IPS-18a (cell line): ENCODE data around the gene TMEM184B.

ENCODE experiments used
- H3K27ac ChIP-seq: one replicate; pipeline ENCODE4 v1.5.1; 2013; ENCODE audit warnings: low read length
- H3K27me3 ChIP-seq: one replicate; pipeline ENCODE4 v1.6.1; 2013; ENCODE audit warnings: mild to moderate bottlenecking, low read length; ENCODE audit not compliant: control insufficient read depth, insufficient read depth
- H3K36me3 ChIP-seq: one replicate; pipeline ENCODE4 v1.6.1; 2013; ENCODE audit warnings: low read depth, low read length; ENCODE audit not compliant: control insufficient read depth
- H3K4me1 ChIP-seq: one replicate; pipeline ENCODE4 v1.6.1; 2013; ENCODE audit warnings: low read depth, low read length; ENCODE audit not compliant: control insufficient read depth
- H3K4me3 ChIP-seq: one replicate; pipeline ENCODE4 v1.5.1; 2013; ENCODE audit warnings: low read length
- H3K9ac ChIP-seq: one replicate; pipeline ENCODE4 v1.6.1; 2013; ENCODE audit warnings: mild to moderate bottlenecking, low read length, moderate library complexity
- H3K9me3 ChIP-seq: one replicate; pipeline ENCODE4 v1.6.1; 2013; ENCODE audit warnings: low read depth, low read length; ENCODE audit not compliant: control insufficient read depth

TMEM184B gene

DNA sequence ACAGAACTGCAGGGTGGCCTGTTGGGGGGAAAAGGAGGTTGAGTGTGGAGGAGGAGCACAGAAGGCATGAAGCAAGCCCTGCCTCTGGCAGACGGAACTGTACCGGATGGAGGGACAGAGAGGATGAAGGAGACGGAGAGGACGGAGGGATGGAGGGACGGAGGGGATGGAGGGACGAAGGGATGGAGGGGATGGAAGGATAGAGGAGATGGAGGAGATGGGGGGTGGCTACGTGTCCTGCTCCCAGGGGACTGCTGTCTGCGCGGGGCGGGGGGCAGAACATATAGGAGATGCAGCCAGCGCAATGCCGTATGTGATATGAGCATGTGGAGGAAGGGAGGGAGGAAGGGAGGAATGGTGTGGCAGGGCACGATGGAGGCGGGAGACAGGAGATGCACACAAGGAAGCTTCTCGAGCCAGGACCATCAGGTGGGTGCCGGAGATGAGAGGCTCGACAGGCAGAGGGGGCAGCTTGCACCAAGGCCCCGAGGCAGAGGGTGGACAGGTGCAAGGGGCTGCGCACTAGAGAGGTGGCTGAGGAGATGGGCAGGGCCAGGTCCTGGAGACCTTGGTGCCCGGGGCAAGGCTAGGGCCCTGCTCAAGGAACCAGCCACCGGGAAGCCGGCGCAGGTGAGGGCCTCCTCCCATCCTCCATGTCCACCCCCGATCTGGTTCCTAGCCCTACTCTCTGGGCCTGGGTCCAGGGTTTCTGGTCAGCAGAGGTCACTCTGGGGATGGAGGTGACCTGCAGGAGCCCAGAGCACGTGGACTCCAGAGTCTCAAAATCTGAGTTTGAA is 45.8 kb downstream of the TMEM184B start:
- Histone ChIP-seq H3K4me1 (no peaks in the 10 kb centered on the region), H3K36me3 (peaks cover 45% of the 10 kb centered on the region), H3K4me3 (no peak overlapping the region), H3K27ac (no peak overlapping the region), H3K27me3 (no peaks in the 10 kb centered on the region), H3K9me3 (no peaks in the 10 kb centered on the region), H3K9ac (no peak overlapping the region)

DNA sequence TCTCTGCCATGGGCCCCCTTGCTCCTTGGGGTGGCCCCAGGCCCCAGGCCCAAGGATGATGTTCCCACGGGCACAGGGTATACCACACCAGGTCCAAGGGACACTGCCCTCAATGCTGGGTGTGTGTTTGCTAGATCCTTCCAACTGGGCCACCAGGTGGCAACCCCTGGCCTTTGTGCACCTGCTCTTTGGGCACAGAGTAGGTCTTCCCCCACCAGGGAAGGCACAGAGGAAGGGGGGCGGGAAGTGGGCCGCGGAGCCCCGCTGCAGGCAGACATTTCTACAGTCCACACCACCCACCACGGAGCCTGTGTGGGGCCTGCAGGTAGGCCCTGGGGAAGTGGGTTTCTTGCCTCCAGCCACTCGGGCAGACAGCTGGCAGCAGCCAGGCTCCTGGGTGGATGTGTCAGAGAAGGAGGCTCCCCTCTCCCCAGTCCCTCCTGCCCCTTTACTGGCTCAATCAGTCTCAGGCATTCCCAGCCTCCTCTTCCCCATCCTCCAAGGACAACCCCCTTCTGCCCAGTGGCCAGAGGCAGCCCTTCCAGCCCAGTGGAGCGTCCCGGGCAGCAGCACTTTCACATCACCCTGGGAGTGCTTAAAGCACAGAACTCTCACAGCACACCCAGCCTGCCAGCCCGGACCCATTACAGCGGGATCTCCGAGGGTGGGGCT is 49.4 kb downstream of the TMEM184B start:
- no peak overlapping the region for H3K27ac ChIP-seq
- H3K27me3 ChIP-seq: no peaks in the 10 kb centered on the region
- H3K4me1 ChIP-seq: peaks cover 13% of the 10 kb centered on the region
- H3K4me3 ChIP-seq: no peak overlapping the region
- no peak overlapping the region for H3K9ac ChIP-seq
- H3K36me3 ChIP-seq: peaks cover 23% of the 10 kb centered on the region
- no peaks in the 10 kb centered on the region for H3K9me3 ChIP-seq

DNA sequence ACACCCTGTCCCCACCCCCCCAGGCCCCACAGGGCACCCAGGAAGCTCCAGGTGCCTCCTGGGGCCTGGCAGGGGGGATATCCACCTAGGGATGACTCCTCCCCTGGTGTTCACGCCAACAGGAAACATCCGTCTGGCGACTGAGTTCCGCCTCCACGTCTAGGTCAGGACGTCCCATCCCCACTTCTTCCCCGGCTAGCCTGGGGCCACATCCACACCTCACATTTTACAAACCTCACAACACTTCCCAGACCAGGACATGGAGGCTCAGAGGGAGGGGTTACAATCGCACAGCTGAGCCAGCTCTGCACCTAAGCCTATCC is 50.1 kb downstream of the TMEM184B start:
- Histone ChIP-seq H3K27me3 (no peaks in the 10 kb centered on the region), H3K4me1 (peaks cover 20% of the 10 kb centered on the region), H3K4me3 (no peak overlapping the region), H3K27ac (no peak overlapping the region), H3K36me3 (peaks cover 16% of the 10 kb centered on the region), H3K9me3 (no peaks in the 10 kb centered on the region), H3K9ac (no peak overlapping the region)

DNA sequence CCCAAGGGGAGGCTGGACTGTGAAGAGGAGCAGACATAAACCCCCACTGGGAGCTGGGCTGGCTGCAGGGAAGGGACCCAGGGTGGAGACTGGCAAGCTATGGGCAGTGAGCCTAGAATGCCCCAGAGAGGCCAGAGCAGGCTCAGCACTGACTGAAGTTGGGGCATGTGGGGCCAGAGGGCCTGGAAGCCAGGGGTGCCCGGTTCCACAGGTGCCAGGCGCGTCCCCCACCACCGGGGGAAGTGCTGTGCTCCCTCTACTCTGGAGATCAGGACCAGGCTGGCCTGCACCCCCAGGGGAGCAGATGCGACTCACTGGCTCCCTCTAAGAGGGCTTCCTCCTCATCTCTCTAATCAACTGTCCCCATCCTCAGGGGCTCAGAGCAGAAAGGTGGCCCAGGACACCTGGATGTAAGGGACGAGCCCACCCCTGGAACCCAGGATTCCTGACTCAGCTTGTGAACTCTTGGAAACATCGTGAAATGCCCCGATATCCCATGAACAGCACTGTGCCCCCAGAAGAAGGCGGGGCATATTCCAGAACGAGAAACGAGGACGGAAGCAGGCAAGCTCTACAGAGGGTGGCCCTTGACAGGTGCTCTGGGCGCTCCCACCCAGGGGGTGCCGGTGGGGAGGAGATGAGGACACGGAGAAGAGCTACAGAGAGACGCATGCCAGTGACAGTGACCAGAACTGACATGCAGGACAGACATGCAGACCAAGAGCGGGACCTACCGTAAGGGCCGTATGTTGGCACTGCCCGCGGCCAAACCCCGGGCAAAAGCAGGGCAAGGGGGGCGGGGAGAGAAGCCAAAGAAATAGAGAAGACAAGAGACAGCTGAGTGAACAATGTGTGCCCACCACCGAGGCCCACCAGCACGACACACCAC is 50.7 kb downstream of the TMEM184B start:
- Histone ChIP-seq H3K36me3 (peaks cover 15% of the 10 kb centered on the region), H3K4me1 (peaks cover 21% of the 10 kb centered on the region), H3K27me3 (no peaks in the 10 kb centered on the region), H3K9ac (no peak overlapping the region), H3K4me3 (no peak overlapping the region), H3K27ac (no peak overlapping the region), H3K9me3 (no peaks in the 10 kb centered on the region)

DNA sequence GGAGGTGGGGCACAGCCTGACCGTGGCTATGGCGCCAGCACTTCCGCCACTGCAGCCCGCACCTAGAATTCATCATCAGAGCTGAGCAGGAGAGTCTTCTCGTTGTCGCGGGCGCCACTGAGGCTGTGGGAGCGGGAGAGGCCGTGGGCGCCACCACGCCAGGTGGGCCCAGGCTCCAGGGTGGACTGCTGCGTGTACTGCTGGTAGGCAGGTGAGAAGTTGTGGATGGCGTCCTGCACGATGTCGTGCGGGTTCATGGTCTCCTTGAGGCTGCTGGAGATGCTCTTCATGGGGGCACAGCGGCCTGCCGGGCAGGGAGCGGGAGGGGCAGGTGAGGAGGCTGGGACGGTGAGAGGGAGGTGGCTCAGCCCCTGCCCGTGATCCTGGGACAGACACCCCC is 51.4 kb downstream of the TMEM184B start:
- H3K4me3 ChIP-seq: no peak overlapping the region
- no peak overlapping the region for H3K27ac ChIP-seq
- no peak overlapping the region for H3K9ac ChIP-seq
- no peaks in the 10 kb centered on the region for H3K27me3 ChIP-seq
- H3K4me1 ChIP-seq: peaks cover 21% of the 10 kb centered on the region
- peaks cover 15% of the 10 kb centered on the region for H3K36me3 ChIP-seq
- H3K9me3 ChIP-seq: no peaks in the 10 kb centered on the region

DNA sequence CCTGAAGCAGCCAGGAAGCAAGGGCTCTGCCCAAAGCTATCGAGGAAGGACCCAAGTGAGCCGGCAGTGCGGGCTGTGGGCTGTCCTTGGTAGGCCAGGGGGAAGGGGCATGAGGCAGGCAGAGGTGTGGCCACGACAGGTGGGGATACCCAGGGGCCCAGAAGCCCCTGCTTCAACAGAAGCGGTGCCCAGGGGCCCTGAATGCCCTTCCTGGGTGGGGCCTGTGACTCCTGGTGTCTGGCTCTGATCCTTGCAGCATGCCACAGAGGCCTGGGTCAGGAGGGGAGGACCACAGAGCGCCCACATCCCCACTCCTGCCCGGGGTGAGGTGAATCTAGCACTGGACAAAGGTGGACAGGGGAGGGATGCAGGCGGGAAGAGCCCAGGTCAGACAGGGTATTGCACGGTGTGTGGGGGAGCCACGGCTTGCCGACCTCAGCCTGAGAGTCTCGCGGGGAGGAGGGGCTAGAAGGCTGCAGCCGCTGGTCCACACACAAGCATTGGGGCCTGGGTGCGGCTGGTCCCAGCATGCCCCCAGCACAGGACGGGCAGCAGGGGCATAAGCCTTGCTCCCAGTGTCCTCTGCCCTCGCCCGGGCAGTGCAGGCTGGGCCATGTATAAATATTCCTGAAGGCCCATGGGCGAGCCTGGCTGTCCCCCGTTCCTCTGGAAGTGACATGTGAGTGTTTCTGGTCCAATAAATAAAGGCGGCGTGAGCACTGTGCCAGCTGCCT is 52.0 kb downstream of the TMEM184B start:
- H3K9ac ChIP-seq: no peak overlapping the region
- H3K4me3 ChIP-seq: no peak overlapping the region
- no peaks in the 10 kb centered on the region for H3K9me3 ChIP-seq
- no peak overlapping the region for H3K27ac ChIP-seq
- H3K27me3 ChIP-seq: no peaks in the 10 kb centered on the region
- H3K36me3 ChIP-seq: peaks cover 14% of the 10 kb centered on the region
- peaks cover 21% of the 10 kb centered on the region for H3K4me1 ChIP-seq

DNA sequence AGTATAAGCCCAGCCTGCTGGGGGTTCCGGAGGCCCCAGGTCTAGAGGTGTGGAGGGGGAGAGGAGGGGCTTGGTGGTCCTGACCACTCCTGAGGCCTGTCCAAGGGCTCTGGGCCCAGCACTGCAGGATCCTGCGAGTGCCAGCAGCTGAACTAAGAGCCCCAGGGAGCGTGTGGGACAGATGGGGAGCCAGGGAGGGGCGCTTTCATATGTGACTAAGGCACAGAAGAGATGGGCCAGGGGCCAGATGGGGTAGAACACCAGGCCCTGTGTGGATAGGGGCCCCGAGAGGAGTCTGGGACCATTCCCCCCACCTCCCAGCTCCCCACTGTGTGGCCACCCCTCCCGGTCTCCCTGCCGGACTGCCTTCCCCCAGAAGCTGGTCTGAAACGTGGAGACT is 52.6 kb downstream of the TMEM184B start:
- Histone ChIP-seq H3K27ac (no peak overlapping the region), H3K36me3 (peaks cover 7% of the 10 kb centered on the region), H3K9ac (no peak overlapping the region), H3K4me1 (peaks cover 21% of the 10 kb centered on the region), H3K27me3 (no peaks in the 10 kb centered on the region), H3K4me3 (no peak overlapping the region), H3K9me3 (no peaks in the 10 kb centered on the region)

DNA sequence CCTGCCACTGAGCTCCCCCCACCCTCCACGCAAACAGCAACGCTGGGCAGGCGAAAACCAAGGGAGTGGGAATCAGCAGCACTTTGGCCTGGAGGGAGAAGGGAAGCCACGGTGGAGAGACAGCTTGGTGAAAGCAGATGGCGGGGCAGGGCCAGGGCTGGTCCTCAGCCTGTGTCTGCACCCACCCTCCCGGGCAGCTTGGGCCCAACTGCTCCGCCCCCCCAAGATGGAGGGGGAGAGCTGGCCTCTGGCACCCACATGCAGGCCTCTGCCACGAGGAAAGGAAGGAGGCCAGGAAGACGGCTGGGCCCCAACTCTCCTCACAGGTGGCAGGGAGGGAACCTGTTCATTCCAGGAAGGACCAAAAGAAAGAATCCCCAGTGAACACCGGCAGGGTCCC is 53.2 kb downstream of the TMEM184B start:
- no peaks in the 10 kb centered on the region for H3K27me3 ChIP-seq
- peaks cover 24% of the 10 kb centered on the region for H3K4me1 ChIP-seq
- no peaks in the 10 kb centered on the region for H3K9me3 ChIP-seq
- H3K9ac ChIP-seq: peak overlapping the region; percentile 53
- no peak overlapping the region for H3K27ac ChIP-seq
- H3K36me3 ChIP-seq: peaks cover 4% of the 10 kb centered on the region
- no peak overlapping the region for H3K4me3 ChIP-seq

DNA sequence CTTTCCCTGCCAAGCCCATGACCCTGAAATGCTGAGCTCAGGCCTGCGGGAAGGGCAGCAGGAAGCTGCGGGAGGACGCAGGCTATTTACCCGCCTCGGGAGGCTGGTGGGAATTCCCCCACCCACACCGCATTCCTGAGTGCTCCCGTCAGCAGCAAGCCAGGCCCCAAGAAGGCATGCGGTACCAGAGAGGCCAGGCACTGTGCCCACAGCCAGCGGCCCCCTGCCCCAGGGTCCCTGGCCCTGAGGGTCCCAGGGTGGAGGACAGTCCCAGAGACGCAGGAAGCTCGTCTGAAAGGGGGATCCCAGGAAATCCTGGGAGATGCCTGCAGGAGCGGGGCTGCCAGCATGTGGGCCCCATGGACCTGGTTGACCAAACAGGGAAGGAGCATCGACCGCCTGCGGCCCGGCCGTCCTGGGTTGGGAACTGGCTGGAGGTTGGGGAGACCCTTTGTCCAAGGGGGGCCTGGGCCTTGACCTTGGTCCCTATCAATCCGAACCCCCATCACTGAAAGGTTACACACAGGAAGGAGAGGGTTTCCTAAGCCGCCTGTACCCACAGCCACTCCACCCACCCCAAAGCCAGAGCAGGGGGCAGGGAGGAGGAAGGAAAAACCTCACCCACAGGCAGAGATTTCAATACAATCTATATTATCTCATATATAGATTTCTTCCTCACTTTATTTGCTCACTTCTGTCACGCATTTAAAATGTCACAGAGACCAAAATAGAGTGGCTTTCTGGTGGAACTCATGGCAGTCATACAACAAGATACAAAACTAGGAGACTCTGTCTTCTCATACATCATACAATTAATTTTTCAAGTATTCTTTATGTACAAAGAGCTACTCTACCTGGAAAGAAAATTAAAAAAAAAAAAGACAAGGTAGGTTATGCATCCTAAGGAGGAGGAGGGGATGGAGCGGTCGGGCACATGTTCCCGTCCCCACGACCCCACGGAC is 53.9 kb downstream of the TMEM184B start:
- Histone ChIP-seq H3K27me3 (peaks cover 6% of the 10 kb centered on the region), H3K9me3 (no peaks in the 10 kb centered on the region), H3K4me1 (peaks cover 24% of the 10 kb centered on the region), H3K36me3 (no peaks in the 10 kb centered on the region), H3K4me3 (no peak overlapping the region), H3K27ac (peak overlapping the region; percentile 79), H3K9ac (peak overlapping the region; percentile 53)

DNA sequence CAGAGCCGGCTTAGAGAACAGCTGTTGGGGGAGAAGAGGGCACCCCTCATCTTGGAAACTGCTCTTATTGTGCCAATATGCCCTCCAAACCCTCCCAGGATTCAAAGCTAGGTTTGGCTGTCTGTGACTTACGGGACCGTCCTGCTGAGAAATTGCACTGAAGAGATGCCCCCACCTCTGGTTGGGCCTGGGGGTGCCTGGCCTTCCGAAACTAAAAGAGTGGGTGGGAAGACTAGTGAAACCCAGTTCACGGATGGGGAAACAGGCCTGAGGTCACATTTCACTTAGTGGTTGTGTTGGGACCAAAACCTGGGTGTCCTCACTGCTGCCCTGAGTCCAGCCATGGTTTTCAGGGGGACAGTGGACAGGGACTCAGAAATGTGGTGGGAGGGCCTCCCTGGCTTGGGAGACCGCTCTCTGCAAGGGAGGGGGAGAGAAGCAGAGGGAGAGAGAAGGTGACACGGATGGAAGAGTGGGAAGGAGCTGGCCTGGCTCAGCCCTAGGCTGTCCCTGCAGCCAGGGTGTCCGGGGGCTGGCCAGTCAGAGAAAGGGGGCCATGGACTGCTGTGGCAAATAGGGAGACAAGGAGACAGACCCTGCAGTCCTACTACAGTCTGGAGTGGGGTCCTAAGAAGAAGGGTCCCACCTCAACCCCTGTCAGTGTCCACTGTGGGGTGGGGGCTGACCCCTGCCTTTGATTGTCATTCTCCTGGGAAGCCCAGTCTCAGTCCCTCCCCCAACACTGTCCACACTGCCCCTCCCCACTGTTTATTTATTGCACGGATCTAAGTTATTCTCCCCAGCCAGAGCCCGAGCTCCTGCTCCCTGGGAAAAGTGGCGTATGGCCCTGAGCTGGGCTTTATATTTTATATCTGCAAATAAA is 57.4 kb downstream of the TMEM184B start:
- H3K27ac ChIP-seq: no peak overlapping the region
- no peaks in the 10 kb centered on the region for H3K36me3 ChIP-seq
- H3K9me3 ChIP-seq: no peaks in the 10 kb centered on the region
- no peak overlapping the region for H3K9ac ChIP-seq
- peaks cover 24% of the 10 kb centered on the region for H3K4me1 ChIP-seq
- H3K4me3 ChIP-seq: peak overlapping the region; percentile 51
- H3K27me3 ChIP-seq: peaks cover 20% of the 10 kb centered on the region
